ENCODE measurements around the gene UBAC2. TPM values are rescaled to one million over a fixed set of nuclear protein-coding genes. Genes with fewer than 3 reads are reported as not detected.

Gene UBAC2
- total RNA-seq, 1 experiment from 2014 or later: 45.8 TPM

DNA sequence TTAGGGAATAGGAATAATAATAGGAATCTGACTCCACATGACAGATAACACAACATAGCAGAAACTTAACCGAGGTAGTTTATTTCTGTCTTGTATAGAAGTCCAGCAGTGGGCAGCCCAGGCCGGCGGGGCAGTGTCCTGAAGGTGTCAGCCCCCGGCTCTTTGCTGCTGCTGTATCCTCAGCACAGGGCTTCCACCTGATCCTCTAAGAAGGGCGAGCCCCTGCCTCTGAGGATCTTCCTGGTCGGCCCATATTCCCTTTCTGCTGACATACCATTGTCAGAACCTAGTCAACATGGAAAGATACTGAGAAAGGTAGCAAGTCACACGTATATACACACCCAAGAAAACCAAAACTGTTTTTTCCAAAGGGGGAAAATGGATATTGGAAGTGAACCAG is 162.7 kb downstream of the UBAC2 start:
- no peaks in the 10 kb centered on the region for H3K36me3 ChIP-seq (ENCODE audit: insufficient read depth, low read length, poor library complexity, severe bottlenecking)
- BruUV-seq (replicated peaks): no TSS peak
- no peak overlapping the region for H3K27ac ChIP-seq (ENCODE audit: low read depth, low read length, poor library complexity, severe bottlenecking)
- POLR2A ChIA-PET (ENCODE audit: low non-redundant PET): no interaction called here
- CTCF ChIA-PET: no interaction called here
- DNase-seq (ENCODE audit: low spot score): no peak
- no peak overlapping the region for H3K4me3 ChIP-seq (ENCODE audit: low read depth, low read length, poor library complexity, severe bottlenecking)
- intact Hi-C loops (cut with micrococcal nuclease; ENCODE audit: unreplicated experiment): no loop called here
- TF ChIP-seq, protein P1, sequence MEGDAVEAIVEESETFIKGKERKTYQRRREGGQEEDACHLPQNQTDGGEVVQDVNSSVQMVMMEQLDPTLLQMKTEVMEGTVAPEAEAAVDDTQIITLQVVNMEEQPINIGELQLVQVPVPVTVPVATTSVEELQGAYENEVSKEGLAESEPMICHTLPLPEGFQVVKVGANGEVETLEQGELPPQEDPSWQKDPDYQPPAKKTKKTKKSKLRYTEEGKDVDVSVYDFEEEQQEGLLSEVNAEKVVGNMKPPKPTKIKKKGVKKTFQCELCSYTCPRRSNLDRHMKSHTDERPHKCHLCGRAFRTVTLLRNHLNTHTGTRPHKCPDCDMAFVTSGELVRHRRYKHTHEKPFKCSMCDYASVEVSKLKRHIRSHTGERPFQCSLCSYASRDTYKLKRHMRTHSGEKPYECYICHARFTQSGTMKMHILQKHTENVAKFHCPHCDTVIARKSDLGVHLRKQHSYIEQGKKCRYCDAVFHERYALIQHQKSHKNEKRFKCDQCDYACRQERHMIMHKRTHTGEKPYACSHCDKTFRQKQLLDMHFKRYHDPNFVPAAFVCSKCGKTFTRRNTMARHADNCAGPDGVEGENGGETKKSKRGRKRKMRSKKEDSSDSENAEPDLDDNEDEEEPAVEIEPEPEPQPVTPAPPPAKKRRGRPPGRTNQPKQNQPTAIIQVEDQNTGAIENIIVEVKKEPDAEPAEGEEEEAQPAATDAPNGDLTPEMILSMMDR (conservative IDR thresholded peaks at IDR 0.05; ENCODE audit: low read depth, low read length): no peak
- TF ChIP-seq EZH2 (IDR thresholded peaks at IDR 0.05; ENCODE audit: borderline replicate concordance, low read depth, low read length, poor library complexity, severe bottlenecking): no peak
- H3K4me1 ChIP-seq (ENCODE audit: insufficient read depth, low read length, poor library complexity, severe bottlenecking): no peaks in the 10 kb centered on the region
- H3K9me3 ChIP-seq (ENCODE audit: low read depth, low read length, poor library complexity, severe bottlenecking): no peaks in the 10 kb centered on the region
- H3K27me3 ChIP-seq (replicated peaks; ENCODE audit: insufficient read depth, low read depth, low read length, poor library complexity): no peaks in the 10 kb centered on the region

DNA sequence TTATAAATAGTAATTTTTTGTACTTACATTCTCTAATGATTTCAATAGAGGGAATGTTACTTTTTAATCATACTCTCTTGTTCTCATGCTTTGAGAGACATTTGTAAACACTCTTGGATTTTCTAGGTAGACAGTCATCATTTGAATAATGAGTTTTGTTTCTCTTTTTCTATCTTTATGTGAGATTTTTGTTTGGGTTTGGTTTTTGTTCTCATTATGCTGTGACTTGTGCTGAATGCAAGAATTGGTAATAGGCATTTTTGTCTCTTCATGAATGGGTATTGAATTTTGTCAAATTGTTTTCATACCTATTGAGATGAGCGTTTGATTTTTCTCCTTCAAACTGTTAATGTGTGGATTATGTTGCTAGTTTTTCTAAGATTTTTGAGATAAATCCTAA is 163.3 kb downstream of the UBAC2 start:
- DNase-seq (ENCODE audit: low spot score): no peak
- TF ChIP-seq EZH2 (IDR thresholded peaks at IDR 0.05; ENCODE audit: borderline replicate concordance, low read depth, low read length, poor library complexity, severe bottlenecking): no peak
- TF ChIP-seq, protein P1 (conservative IDR thresholded peaks at IDR 0.05; ENCODE audit: low read depth, low read length): no peak
- no peak overlapping the region for H3K4me3 ChIP-seq (ENCODE audit: low read depth, low read length, poor library complexity, severe bottlenecking)
- no peak overlapping the region for H3K27ac ChIP-seq (ENCODE audit: low read depth, low read length, poor library complexity, severe bottlenecking)
- intact Hi-C loops (cut with micrococcal nuclease; ENCODE audit: unreplicated experiment): no loop called here
- no peaks in the 10 kb centered on the region for H3K36me3 ChIP-seq (ENCODE audit: insufficient read depth, low read length, poor library complexity, severe bottlenecking)
- no TSS peak for BruUV-seq (replicated peaks)
- no peaks in the 10 kb centered on the region for H3K9me3 ChIP-seq (ENCODE audit: low read depth, low read length, poor library complexity, severe bottlenecking)
- no peaks in the 10 kb centered on the region for H3K27me3 ChIP-seq (replicated peaks; ENCODE audit: insufficient read depth, low read depth, low read length, poor library complexity)
- ChIA-PET POLR2A (ENCODE audit: low non-redundant PET) (no interaction called here), CTCF (no interaction called here)
- H3K4me1 ChIP-seq (ENCODE audit: insufficient read depth, low read length, poor library complexity, severe bottlenecking): no peaks in the 10 kb centered on the region

DNA sequence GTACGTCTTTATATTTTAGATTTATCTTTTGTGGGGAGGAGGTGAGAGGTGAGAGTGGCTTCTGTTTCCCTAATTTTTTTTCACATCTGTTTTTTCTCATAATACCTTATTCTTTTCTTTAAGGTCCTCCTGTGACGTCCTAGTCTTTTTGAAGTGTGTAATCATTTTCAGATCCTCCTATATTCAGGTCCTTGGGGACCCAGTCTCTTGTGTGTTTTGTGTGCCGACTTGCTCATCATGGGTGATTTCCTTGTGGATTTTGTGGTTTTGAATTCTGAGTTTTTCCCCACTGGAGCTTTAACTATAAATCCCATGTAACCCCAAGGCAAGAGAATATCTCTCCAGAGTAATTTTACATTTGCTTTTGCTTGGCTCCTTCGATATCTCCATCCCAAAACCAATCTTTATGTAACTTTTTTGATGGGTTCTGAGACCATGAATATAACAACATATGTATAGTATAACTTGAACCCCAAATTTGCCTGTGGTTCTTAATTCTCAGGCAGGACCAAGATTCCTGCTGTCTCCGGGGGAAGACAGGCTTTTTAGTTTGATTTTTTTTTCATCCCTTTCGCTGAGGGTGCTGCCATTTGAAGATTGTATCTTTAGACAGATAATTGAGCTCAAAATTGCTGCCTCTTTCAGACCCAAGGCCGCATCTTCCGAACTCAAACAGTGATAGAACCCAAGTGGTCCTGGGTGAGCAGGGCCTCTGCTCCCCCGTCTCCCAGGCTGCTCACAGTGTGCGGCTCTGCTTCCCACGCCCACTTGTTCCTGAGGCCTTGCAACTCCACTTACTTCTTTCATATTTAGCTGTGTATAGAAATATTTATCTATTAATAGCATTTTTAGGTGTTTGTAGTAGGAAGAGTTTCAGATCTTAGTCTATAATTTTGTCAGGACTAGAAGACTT is 165.7 kb downstream of the UBAC2 start:
- intact Hi-C loops (cut with micrococcal nuclease; ENCODE audit: unreplicated experiment): no loop called here
- POLR2A ChIA-PET (ENCODE audit: low non-redundant PET): no interaction called here
- H3K27ac ChIP-seq (ENCODE audit: low read depth, low read length, poor library complexity, severe bottlenecking): no peak overlapping the region

More for the DNA sequence above, 165.7 kb downstream of the UBAC2 start:
- H3K27me3 ChIP-seq (replicated peaks; ENCODE audit: insufficient read depth, low read depth, low read length, poor library complexity): no peaks in the 10 kb centered on the region
- BruUV-seq (replicated peaks): no TSS peak
- no peaks in the 10 kb centered on the region for H3K9me3 ChIP-seq (ENCODE audit: low read depth, low read length, poor library complexity, severe bottlenecking)
- H3K36me3 ChIP-seq (ENCODE audit: insufficient read depth, low read length, poor library complexity, severe bottlenecking): no peaks in the 10 kb centered on the region
- no peak overlapping the region for H3K4me3 ChIP-seq (ENCODE audit: low read depth, low read length, poor library complexity, severe bottlenecking)
- no peak for TF ChIP-seq EZH2 (IDR thresholded peaks at IDR 0.05; ENCODE audit: borderline replicate concordance, low read depth, low read length, poor library complexity, severe bottlenecking)
- TF ChIP-seq, protein P1 (conservative IDR thresholded peaks at IDR 0.05; ENCODE audit: low read depth, low read length): no peak
- no peaks in the 10 kb centered on the region for H3K4me1 ChIP-seq (ENCODE audit: insufficient read depth, low read length, poor library complexity, severe bottlenecking)
- CTCF ChIA-PET: no interaction called here
- DNase-seq (ENCODE audit: low spot score): no peak
